Subcutaneous abdominal adipose tissue (tissue), 5 donors: ENCODE measurements around the gene KRTAP5-2.
"Not testable (repeated sequence)": the region's sequence is repeated elsewhere in the genome, so short reads cannot be mapped to it uniquely, and the experiment has no call there.

ENCODE experiments used
- H3K27ac ChIP-seq: one replicate; pipeline ENCODE4 v1.7.0; 2013; ENCODE audit warnings: low read depth, mild to moderate bottlenecking, inconsistent platforms, low read length, moderate library complexity
- H3K27me3 ChIP-seq, 5 donors: one replicate each; pipeline ENCODE4 v1.7.0; 2013; ENCODE audit warnings: low read length in 5 of 5, inconsistent platforms in 1 of 5; ENCODE audit not compliant: control insufficient read depth in 5 of 5, insufficient read depth in 4 of 5
- H3K36me3 ChIP-seq, 5 donors: one replicate each; pipeline ENCODE4 v1.7.0; 2013; ENCODE audit warnings: low read length in 5 of 5; ENCODE audit not compliant: control insufficient read depth in 5 of 5, insufficient read depth in 5 of 5
- H3K4me1 ChIP-seq, 5 donors: one replicate each; pipeline ENCODE4 v1.7.0; 2013; ENCODE audit warnings: low read length in 5 of 5, mild to moderate bottlenecking in 3 of 5, moderate library complexity in 1 of 5; ENCODE audit not compliant: control insufficient read depth in 5 of 5, insufficient read depth in 5 of 5
- H3K4me3 ChIP-seq, 5 donors: one replicate each; pipeline ENCODE4 v1.7.0; 2013; ENCODE audit warnings: low read length in 5 of 5, low read depth in 1 of 5
- H3K9ac ChIP-seq, 5 donors: one replicate each; pipeline ENCODE4 v1.7.0; 2013; ENCODE audit warnings: low read length in 5 of 5, mild to moderate bottlenecking in 4 of 5, moderate library complexity in 3 of 5
- H3K9me3 ChIP-seq, 5 donors: one replicate each; pipeline ENCODE4 v1.7.0; 2013; ENCODE audit warnings: low read length in 5 of 5; ENCODE audit not compliant: control insufficient read depth in 5 of 5
- donor health status: healthy.
- donor health status: healthy.
- donor health status: healthy.
- donor health status: healthy.
- donor health status: healthy.

Gene KRTAP5-2

GRCh38 chr11:1628506-1629325 lies 30.6 kb upstream of the KRTAP5-2 start:
- Histone ChIP-seq H3K27ac (no peak overlapping the region), H3K4me3 (no peak overlapping the region), H3K9ac (peak overlapping the region in 1 of 5 donors; percentile 35), H3K9me3 (no peaks in the 10 kb centered on the region), H3K36me3 (no peaks in the 10 kb centered on the region), H3K27me3 (peaks cover 11 to 38% (median 28%) of the 10 kb centered on the region in 5 donors), H3K4me1 (peaks cover 0 to 18% (median 3%) of the 10 kb centered on the region in 5 donors)

GRCh38 chr11:1625541-1625940 lies 27.4 kb upstream of the KRTAP5-2 start:
- no peak overlapping the region for H3K4me3 ChIP-seq
- no peak overlapping the region for H3K27ac ChIP-seq
- H3K36me3 ChIP-seq, result no peaks in the 10 kb centered on the region
- no peak overlapping the region for H3K9ac ChIP-seq
- no peaks in the 10 kb centered on the region for H3K9me3 ChIP-seq
- H3K4me1 ChIP-seq, result peaks cover 0 to 7% (median 3%) of the 10 kb centered on the region in 5 donors
- H3K27me3 ChIP-seq, result peaks cover 6 to 21% (median 9%) of the 10 kb centered on the region in 5 donors

GRCh38 chr11:1624621-1625020 lies 26.5 kb upstream of the KRTAP5-2 start:
- H3K9ac ChIP-seq, result no peak overlapping the region
- peaks cover 0 to 7% (median 3%) of the 10 kb centered on the region in 5 donors for H3K4me1 ChIP-seq
- H3K36me3 ChIP-seq, result no peaks in the 10 kb centered on the region

GRCh38 chr11:1623716-1624115 lies 25.6 kb upstream of the KRTAP5-2 start:
- Histone ChIP-seq H3K36me3 (no peaks in the 10 kb centered on the region), H3K4me3 (no peak overlapping the region), H3K4me1 (peaks cover 0 to 1% (median 0%) of the 10 kb centered on the region in 5 donors), H3K27ac (no peak overlapping the region), H3K9ac (no peak overlapping the region), H3K9me3 (no peaks in the 10 kb centered on the region), H3K27me3 (peaks cover 0 to 9% (median 6%) of the 10 kb centered on the region in 5 donors)

More at GRCh38 chr11:1624621-1625020, 26.5 kb upstream of the KRTAP5-2 start:
- H3K9me3 ChIP-seq, result no peaks in the 10 kb centered on the region
- no peak overlapping the region for H3K27ac ChIP-seq
- peaks cover 4 to 18% (median 7%) of the 10 kb centered on the region in 5 donors for H3K27me3 ChIP-seq
- no peak overlapping the region for H3K4me3 ChIP-seq

GRCh38 chr11:1622086-1622485 lies 24.0 kb upstream of the KRTAP5-2 start, which contains the start of gene KRTAP5-4:
TSS of gene KRTAP5-4 (minus strand) at chr11:1622138. CDS start at chr11:1622093, 45 bp downstream.
- Histone ChIP-seq H3K4me1 (no peaks in the 10 kb centered on the region), H3K4me3 (no peak within 1 kb of the TSS), H3K36me3 (no peaks in the 10 kb centered on the region), H3K27me3 (peaks cover 0 to 4% (median 0%) of the 10 kb centered on the region in 5 donors), H3K9me3 (no peaks in the 10 kb centered on the region), H3K9ac (no peak within 1 kb of the TSS), H3K27ac (no peak within 1 kb of the TSS)

GRCh38 chr11:1619449-1619848 lies 21.4 kb upstream of the KRTAP5-2 start:
- H3K27ac ChIP-seq, result no peak overlapping the region
- no peaks in the 10 kb centered on the region for H3K36me3 ChIP-seq
- H3K4me3 ChIP-seq, result no peak overlapping the region
- no peaks in the 10 kb centered on the region for H3K4me1 ChIP-seq
- peaks cover 0 to 17% (median 3%) of the 10 kb centered on the region in 5 donors for H3K27me3 ChIP-seq
- no peak overlapping the region for H3K9ac ChIP-seq
- no peaks in the 10 kb centered on the region for H3K9me3 ChIP-seq

GRCh38 chr11:1618231-1618630 lies 20.1 kb upstream of the KRTAP5-2 start:
- no peaks in the 10 kb centered on the region for H3K36me3 ChIP-seq
- no peaks in the 10 kb centered on the region for H3K4me1 ChIP-seq
- H3K9me3 ChIP-seq, result no peaks in the 10 kb centered on the region
- no peak overlapping the region for H3K9ac ChIP-seq
- no peak overlapping the region for H3K4me3 ChIP-seq
- H3K27me3 ChIP-seq, result peaks cover 0 to 17% (median 3%) of the 10 kb centered on the region in 5 donors
- H3K27ac ChIP-seq, result no peak overlapping the region

- no peaks in the 10 kb centered on the region for H3K36me3 ChIP-seq
- H3K27ac ChIP-seq, result no peak within 1 kb of the TSS
- peaks cover 0 to 19% (median 15%) of the 10 kb centered on the region in 5 donors for H3K27me3 ChIP-seq
- H3K9ac ChIP-seq, result no peak within 1 kb of the TSS
- no peaks in the 10 kb centered on the region for H3K9me3 ChIP-seq
- H3K4me1 ChIP-seq, result no peaks in the 10 kb centered on the region
- H3K4me3 ChIP-seq, result no peak within 1 kb of the TSS
These were observed 10.3 kb upstream of the KRTAP5-2 start, which contains the start of gene KRTAP5-3 for GRCh38 chr11:1608363-1608762. TSS of gene KRTAP5-3 (minus strand) at chr11:1608463. CDS start at chr11:1608385, 78 bp downstream.

- H3K9ac ChIP-seq, H3K27ac ChIP-seq, H3K9me3 ChIP-seq, H3K4me3 ChIP-seq, H3K36me3 ChIP-seq, H3K4me1 ChIP-seq: not testable (repeated sequence)
- peaks cover 0 to 19% (median 15%) of the 10 kb centered on the region in 5 donors for H3K27me3 ChIP-seq
These were observed 9.8 kb upstream of the KRTAP5-2 start for GRCh38 chr11:1607901-1608300.

GRCh38 chr11:1607156-1607845 lies 9.2 kb upstream of the KRTAP5-2 start:
- not testable (repeated sequence) for H3K9ac ChIP-seq, H3K9me3 ChIP-seq, H3K4me3 ChIP-seq, H3K4me1 ChIP-seq, H3K27ac ChIP-seq, H3K36me3 ChIP-seq
- H3K27me3 ChIP-seq, result peaks cover 0 to 19% (median 15%) of the 10 kb centered on the region in 5 donors
